Measurements from ENCODE around the gene MICALL2. TPM values are rescaled to one million over a fixed set of nuclear protein-coding genes. Genes with fewer than 3 reads are reported as not detected.

Gene MICALL2
- polyA plus RNA-seq, 1 of the 3 experiments (the other 2 are of a cell fraction), result 38.8 TPM

- no peaks in the 10 kb centered on the region for H3K9me2 ChIP-seq
- no peak for DNase-seq
- H3K9me3 ChIP-seq, result no peaks in the 10 kb centered on the region
- H4K20me1 ChIP-seq (ENCODE audit: insufficient read depth), result no peaks in the 10 kb centered on the region; the same call in 1 of the 2 replicates
- peaks cover 37 to 87% of the 10 kb centered on the region in 2 experiments for H3K36me3 ChIP-seq (replicated peaks in 1 of 2; ENCODE audit: control insufficient read depth in 1 of 2, insufficient read depth in 2 of 2, low read length in 1 of 2)
- TF ChIP-seq CHD2 (IDR thresholded peaks at IDR 0.05; ENCODE audit: low read length, partially characterized antibody) (no peak), RFX5 (IDR thresholded peaks at IDR 0.05; ENCODE audit: low read length) (no peak), REST (IDR thresholded peaks at IDR 0.05; ENCODE audit: low read depth, low read length) (no peak), YY1 (IDR thresholded peaks at IDR 0.05; ENCODE audit: low read depth) (no peak), USF1 (IDR thresholded peaks at IDR 0.05; ENCODE audit: borderline replicate concordance, low read depth) (no peak), RXRA (IDR thresholded peaks at IDR 0.05; ENCODE audit: borderline replicate concordance, low read depth) (no peak), JUND (IDR thresholded peaks at IDR 0.05) (no peak), TEAD4 (IDR thresholded peaks at IDR 0.05; ENCODE audit: borderline replicate concordance, insufficient read depth) (no peak), NFIC (IDR thresholded peaks at IDR 0.05; ENCODE audit: borderline replicate concordance) (no peak), EZH2phosphoT487 (IDR thresholded peaks at IDR 0.05; ENCODE audit: borderline replicate concordance, low read depth) (no peak), MXI1 (IDR thresholded peaks at IDR 0.05; ENCODE audit: low read depth, low read length) (no peak), FOXJ3 (CRISPR knock-in tag; IDR thresholded peaks at IDR 0.05) (no peak)
- H3K9ac ChIP-seq, result no peak overlapping the region
- H3K27ac ChIP-seq (ENCODE audit: low read depth in 2 of 2, low read length in 1 of 2), result no peak overlapping the region
- H2AFZ ChIP-seq (ENCODE audit: low read depth), result no peak overlapping the region
- H3K79me2 ChIP-seq (ENCODE audit: insufficient read depth), result no peaks in the 10 kb centered on the region
- H3K4me3 ChIP-seq (ENCODE audit: low read depth in 2 of 2, low read length in 1 of 2), result no peak overlapping the region
- H3K27me3 ChIP-seq (ENCODE audit: insufficient read depth), result no peaks in the 10 kb centered on the region
- H3F3A ChIP-seq (replicated peaks; ENCODE audit: insufficient read depth), result no peaks in the 10 kb centered on the region
- H3K4me1 ChIP-seq (ENCODE audit: control insufficient read depth in 1 of 2, insufficient read depth in 2 of 2, low read depth in 1 of 2, low read length in 1 of 2), result no peaks in the 10 kb centered on the region
- H3K4me2 ChIP-seq, result no peak overlapping the region
- POLR2A ChIA-PET, result interaction anchor here (2.0 kb wide), 1 partner anchor 13 kb away, joined by 6 read pairs; no protein-coding TSS in a partner anchor
- WGBS (ENCODE audit: low lambda C conversion rate), result 97% methylated on average over 13 of the region's 25 CpGs
- CTCF ChIA-PET, result interaction anchor here (9.8 kb wide), 1 partner anchor 14 kb away, joined by 104 read pairs; no protein-coding TSS in a partner anchor
These were observed 28.2 kb upstream of the MICALL2 start for GRCh38 chr7:1487466-1487865.

DNA sequence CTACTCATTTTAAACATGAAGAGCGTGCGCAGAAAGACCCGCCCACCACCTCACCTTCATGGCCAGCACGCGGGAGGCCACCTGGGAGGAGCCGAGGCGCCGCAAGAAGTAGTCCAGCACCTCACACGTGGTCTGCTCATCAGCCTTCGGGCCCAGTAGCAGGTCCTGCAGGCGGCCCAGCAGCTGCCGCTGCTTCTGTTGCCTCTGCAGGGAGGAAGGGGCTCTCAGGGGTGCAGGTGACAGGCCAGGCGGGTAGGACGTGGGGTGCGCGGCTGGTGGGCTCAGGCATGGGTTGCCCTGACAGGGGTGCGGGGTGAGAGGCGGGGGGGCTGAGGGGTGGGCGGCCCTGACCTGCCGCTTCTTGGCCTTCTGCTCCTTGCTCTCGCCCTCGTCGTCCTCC lies 27.3 kb upstream of the MICALL2 start:
- Histone ChIP-seq H3K27ac (ENCODE audit: low read depth in 2 of 2, low read length in 1 of 2) (no peak overlapping the region), H3K4me2 (no peak overlapping the region), H3K4me1 (ENCODE audit: control insufficient read depth in 1 of 2, insufficient read depth in 2 of 2, low read depth in 1 of 2, low read length in 1 of 2) (no peaks in the 10 kb centered on the region), H3K79me2 (ENCODE audit: insufficient read depth) (no peaks in the 10 kb centered on the region), H3K36me3 (replicated peaks in 1 of 2; ENCODE audit: control insufficient read depth in 1 of 2, insufficient read depth in 2 of 2, low read length in 1 of 2) (peaks cover 39 to 86% of the 10 kb centered on the region in 2 experiments), H4K20me1 (ENCODE audit: insufficient read depth) (no peaks in the 10 kb centered on the region; the same call in 1 of the 2 replicates), H2AFZ (ENCODE audit: low read depth) (no peak overlapping the region), H3F3A (replicated peaks; ENCODE audit: insufficient read depth) (no peaks in the 10 kb centered on the region), H3K4me3 (ENCODE audit: low read depth in 2 of 2, low read length in 1 of 2) (no peak overlapping the region), H3K27me3 (ENCODE audit: insufficient read depth) (no peaks in the 10 kb centered on the region), H3K9ac (no peak overlapping the region), H3K9me3 (no peaks in the 10 kb centered on the region), H3K9me2 (no peaks in the 10 kb centered on the region)
- no peak for DNase-seq
- WGBS (ENCODE audit: low lambda C conversion rate), result 94% methylated on average over 19 of the region's 23 CpGs
- ChIA-PET POLR2A (no interaction called here), CTCF (interaction anchor here (9.8 kb wide), 1 partner anchor 13 kb away, joined by 104 read pairs; no protein-coding TSS in a partner anchor)
- TF ChIP-seq TCF12 (IDR thresholded peaks at IDR 0.05) (no peak), EZH2phosphoT487 (IDR thresholded peaks at IDR 0.05; ENCODE audit: borderline replicate concordance, low read depth) (no peak), FOXJ3 (CRISPR knock-in tag; IDR thresholded peaks at IDR 0.05) (no peak), POLR2AphosphoS5 (IDR thresholded peaks at IDR 0.05; ENCODE audit: low read depth, low read length) (no peak)

Data from SK-N-SH (cell line).